Stimulated activated CD8-positive, alpha-beta memory T cell treated with anti-CD3 and anti-CD28 coated beads, Interleukin-12 subunit alpha, Interleukin-12 subunit beta, amount 100 ng/mL, for 24 hours (primary cell): ENCODE measurements around the gene SBNO2.
"Not testable (repeated sequence)": the region's sequence is repeated elsewhere in the genome, so short reads cannot be mapped to it uniquely, and the experiment has no call there.

Source experiments
- DNase-seq: peaks from one replicate; pipeline ENCODE4 v3.0.0-alpha.2; 2020; ENCODE audit errors: extremely low read depth

SBNO2 gene

DNA sequence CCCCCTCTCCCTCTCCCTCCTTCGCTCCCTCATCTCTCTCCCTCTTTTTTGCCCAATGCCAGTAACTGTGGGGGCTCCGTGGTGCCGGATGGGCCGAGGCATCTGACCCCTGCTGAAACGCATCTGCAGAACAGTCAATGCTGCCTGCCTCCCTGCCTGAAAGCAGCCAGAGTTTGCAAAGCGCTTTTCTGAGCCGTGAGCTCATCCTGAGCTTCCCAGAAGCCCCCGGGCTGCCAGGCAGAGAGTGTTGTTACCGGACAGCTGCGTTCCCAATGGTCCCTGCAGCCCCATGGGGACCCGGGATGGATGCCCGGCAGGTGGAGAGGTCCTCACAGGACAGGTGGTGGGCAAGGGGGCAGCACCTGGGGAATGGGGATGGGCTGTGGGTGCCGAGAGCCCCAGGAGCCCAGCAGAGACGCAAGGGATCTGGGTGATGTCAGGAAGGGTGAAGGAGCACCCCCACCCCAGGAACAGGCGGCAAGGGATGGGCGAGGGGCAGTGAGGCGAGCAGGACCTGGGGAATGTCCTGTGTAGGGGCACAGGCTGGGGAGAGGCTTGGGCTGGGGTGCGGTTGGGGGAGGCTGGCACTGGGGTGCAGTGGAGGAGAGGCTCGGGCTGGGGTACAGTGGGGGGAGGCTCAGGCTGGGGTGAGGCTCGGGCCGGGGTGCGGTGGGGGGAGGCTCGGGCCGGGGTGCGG, 37.3 kb downstream of the SBNO2 start:
- no peak for DNase-seq

DNA sequence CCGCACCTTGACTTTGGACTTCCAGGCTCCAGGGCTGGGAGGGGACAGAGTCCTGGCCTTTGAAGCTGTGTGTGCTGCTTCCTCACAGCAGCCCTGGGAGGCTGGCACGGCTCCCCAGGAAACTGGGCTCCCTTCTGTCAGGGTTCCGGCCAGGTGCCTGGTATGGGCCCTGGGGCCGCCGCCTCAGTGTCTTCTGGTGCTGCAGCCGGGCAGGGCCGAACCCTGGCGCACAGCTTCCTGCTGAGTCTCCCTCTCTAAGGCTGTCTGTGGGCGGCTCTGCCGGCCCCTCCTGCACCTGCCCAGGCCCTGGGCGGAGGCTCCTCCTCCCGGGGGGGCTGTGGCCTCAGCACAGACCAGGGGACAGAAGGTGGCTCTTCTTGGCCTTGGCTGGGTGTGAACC, 37.9 kb downstream of the SBNO2 start:
- no peak for DNase-seq

DNA sequence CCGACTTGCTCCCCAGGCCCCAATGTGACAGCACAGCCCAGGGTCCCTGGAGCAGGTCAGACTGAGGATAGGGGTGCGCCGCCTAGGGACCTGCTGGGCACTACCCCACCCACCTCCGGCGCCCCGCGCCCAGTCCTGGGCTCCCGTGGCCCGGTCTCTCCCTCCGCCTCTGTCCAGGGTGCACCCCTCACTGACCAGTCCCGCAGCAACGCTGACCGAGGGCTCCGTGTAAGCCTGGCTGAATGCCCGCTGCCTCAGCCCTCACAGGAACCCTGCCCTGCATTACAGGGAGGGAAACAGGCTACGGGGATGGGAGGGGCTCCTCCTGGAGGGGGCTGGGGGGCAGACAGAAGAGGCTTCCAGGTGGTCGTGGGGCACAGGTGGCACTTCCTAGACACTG, 38.6 kb downstream of the SBNO2 start:
- DNase-seq, result no peak

DNA sequence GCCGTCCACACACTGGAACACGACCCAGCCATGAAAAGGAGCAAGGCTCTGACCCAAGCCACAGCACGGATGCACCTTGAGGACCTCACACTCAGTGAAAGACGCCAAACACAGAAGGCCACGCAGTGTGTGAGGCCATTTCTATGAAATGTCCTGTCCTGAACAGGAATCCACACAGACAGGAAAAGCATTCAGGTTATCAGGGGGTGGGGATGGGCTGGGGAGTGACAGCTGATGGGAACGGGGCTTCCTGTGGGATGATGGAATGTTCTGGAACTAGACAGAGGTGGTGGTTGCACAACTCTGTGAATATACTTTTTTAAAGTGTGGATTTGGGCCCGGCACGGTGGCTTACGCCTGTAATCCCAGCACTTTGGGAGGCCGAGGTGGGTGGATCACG, 39.6 kb downstream of the SBNO2 start:
- DNase-seq, result no peak

DNA sequence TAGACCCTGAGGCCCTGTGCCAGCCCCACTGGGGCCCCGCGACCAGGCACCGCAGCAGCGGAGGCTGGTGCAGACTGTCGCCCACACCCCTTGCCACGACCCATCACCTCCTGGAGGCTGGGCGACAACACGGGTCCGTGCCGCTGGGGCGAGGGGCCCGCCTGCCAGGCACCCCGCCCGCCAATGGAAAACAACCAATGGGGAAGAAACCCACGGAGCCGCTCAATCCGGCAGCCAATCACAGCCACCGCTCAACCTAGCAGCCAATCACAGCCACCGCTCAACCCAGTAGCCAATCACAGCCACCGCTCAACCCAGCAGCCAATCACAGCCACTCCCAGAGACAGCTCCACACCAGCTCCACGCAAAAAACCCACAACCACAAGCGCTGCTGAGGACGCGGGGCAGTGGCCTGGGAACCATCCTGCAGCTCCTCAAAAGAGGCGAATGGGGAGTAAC, 40.6 kb downstream of the SBNO2 start:
- peak; percentile 56 for DNase-seq

DNA sequence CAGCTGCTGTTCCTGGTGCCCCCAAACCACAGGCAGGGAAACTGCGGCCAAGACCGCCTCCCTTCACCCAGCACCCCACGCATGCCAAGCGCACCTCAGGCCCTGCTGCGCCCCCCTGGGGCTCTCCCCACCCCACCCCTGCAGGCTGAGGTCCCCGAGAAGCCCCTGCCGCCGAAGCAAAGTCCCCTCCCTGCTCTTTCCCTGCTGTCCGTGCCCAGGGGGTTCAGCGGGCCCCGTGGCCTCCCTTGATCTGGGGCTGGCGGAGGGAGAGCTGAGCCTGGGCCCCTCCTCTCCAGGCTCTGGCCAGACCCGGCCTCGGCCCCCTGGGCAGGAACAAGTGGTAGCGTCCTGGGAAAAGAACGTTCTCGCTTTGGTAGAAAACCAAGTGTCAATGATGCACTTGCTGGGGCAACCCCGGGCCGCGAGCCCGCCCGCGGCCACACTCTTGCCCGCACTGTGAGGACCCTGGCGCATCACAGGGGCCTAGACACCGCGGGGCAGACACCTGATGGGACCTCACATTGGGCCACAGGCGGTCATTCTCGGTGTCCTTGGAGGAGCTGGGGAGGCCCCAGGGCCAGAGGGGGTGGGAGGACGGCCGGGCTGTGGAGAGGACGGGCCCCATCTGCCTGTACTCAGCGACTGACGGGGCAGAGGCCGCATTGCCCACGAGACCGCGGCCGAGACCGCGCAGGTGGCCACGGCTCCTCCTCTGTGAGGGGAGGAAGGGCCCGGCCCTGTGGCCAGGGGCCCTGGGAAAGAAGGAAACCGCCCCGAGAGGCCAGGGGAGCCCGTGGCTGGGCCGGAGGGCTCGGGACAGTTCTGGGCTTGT, 41.3 kb downstream of the SBNO2 start:
- no peak for DNase-seq

DNA sequence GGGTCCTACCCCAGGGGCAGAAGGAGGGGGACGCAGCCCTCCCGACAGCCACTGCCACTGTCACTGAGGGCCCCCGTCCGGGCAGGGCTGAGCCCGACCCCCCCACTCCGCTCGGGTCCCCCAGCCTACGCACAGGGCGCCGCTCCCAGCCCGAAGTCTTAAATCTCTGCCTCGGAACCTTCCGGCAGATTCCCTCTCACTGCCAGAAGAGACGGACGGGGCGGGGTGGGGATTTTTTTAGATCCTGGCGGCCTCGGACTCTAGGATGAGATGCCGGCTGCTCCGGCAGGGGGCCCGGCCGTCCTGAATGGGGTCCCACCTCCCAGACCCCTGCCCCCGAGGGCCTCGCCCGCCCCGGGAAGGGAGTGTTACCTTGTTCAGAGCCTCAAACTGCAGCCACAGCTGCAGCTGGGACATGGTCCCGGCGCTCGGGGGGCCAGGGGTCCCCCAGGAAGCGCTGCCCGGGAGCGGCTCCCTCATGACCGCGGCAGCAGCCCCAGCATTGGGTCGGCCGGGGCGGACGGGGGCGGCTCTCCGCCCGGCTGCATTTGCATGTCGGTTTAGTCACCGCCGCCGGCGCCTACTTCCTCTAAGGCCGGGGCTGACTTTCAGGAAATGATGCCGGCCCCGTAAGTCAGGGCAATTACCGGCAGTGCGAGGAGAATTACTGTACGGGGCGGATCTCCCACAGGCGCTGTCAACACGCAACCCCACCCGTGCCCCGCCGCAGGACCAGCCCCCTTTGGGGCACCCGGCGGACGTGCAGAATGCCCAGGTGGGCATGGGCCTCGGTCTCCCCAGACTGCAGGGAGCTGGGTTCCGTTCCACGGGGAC, 42.1 kb downstream of the SBNO2 start:
- peak; percentile 71 for DNase-seq

DNA sequence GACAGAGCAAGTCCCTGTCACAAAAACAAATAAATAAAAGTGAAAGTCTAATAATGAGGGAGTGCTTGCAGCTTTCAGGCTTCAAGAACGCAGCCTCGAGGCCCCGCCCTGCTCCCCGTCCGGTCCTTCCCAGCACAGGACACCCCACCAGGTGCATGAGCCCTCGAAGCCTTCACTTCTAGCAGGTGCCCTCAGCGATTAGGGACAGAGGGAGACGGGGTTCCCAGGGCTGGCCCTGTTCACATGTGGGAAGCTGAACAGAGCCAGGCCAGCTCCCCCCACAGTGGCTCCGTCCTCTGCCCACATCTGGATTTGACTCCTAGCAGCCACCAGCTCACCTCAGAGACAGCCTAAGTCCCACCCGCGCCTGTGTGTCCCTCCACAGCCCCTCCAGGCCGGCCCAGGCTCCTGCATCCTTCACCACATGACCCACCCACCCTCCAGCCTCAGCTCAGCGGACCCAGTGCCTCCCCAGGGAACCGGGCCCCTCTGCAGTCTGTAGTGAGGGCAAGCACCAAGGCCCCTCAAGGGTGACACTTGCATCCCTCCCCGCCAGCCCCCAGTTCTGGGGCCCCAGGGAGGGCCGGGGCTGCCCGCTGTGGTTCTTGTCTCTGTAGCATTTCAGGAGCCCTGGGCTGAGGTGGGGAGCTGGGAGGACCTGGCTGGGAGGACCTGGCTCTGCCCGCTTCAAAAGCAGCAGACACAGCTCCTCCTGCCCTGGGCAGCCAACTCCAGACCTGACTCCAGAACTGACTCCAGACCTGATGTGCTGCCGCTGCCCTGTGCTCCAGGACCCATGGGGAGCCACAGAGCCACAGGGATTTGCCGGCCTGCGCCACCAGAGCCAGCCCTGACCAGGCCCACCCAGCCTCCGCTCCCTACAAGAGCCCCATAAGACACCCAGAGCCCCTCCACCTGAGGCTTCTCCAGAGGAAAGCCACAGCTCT, 43.0 kb downstream of the SBNO2 start:
- DNase-seq, result no peak

DNA sequence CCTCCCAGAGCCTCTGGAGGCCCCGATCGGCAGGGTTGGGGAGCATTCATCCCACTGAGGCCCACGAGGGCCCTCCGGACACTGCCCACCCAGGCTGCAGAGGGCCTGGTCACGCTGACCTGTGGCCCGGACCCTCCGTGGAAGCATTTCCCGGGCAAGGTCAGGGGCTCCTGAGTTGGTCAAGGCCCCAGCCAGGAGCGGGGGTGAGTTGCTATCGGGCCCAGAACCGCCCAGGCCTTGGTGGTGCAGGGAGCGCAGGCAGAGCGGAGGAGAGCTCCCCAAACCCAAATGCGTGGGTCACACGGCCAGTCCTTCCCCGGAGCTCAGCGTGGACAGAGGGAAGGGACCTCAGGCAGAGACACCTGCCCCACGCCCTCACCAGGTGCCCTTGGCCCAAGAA, 44.5 kb downstream of the SBNO2 start:
- no peak for DNase-seq

DNA sequence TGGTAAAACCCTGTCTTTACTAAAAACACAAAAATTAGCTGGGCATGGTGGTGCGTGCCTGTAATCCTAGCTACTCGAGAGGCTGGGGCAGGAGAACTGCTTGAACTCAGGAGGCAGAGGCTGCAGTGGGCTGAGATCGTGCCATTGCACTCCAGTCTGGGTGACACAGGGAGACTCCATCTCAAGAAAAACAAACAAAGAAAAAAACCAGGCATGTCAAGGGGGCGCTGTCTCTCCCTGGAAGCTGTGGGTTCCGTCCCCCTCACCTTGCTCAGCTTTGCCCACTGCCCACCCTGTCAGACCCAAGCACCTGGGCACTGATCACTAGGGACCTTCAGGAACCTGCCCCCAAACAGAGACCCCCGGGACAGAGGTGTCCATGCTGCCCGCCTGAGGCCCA, 45.0 kb downstream of the SBNO2 start:
- DNase-seq, result not testable (repeated sequence)

DNA sequence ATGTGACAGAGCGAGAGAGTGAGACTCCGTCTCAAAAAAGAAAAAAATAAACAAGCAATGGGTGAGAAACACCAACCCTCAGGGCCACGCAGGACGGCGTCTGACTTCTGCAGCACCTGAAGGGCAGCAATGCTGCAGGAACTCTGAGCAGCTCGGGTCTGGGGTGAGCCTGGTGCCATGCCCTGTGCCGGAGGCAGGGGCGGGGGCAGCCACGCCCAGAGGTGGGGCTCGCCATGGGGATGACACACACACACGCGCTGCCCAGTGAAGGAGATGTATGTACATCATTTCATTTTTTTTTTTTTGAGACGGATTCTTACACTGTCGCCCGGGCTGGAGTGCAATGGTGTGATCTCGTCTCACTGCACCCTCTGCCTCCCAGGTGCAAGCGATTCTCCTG, 46.0 kb downstream of the SBNO2 start:
- DNase-seq, result no peak

DNA sequence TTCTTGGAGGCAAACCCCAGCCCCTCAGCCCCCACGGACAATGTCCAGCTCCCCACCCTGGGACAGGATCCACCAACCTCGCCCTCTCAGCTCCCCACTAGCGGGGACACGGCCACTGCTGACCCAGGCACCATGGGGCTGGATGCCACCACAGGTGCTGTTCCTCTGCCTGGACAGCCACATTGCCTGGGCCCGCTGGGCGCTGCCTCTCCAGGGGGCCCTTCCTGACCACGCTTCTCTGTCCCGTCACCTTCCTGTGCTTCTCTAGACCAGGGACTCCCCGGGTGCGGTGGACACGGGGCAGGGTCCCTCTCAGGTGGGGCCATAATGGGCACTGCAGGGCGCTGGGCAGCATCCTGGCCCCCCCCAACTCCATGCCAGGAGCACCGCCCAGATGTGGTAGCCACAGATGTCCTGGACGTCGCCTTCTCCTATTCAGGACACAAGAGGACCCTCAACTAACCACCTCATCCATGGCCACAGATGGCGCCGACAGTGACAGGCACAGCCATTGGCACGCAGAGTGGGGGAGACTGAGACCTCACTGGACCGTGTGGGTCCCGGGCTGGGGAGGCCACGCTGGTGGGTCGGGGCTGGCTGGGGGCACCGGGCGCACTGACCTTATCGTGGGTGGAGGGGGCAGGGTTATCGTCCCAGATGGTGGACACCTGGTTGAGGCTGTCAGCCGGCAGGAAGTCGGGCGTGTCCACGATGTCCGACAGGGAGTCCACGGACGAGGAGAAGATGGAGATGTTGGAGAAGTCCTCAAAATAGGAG, 46.9 kb downstream of the SBNO2 start:
- DNase-seq, result no peak

DNA sequence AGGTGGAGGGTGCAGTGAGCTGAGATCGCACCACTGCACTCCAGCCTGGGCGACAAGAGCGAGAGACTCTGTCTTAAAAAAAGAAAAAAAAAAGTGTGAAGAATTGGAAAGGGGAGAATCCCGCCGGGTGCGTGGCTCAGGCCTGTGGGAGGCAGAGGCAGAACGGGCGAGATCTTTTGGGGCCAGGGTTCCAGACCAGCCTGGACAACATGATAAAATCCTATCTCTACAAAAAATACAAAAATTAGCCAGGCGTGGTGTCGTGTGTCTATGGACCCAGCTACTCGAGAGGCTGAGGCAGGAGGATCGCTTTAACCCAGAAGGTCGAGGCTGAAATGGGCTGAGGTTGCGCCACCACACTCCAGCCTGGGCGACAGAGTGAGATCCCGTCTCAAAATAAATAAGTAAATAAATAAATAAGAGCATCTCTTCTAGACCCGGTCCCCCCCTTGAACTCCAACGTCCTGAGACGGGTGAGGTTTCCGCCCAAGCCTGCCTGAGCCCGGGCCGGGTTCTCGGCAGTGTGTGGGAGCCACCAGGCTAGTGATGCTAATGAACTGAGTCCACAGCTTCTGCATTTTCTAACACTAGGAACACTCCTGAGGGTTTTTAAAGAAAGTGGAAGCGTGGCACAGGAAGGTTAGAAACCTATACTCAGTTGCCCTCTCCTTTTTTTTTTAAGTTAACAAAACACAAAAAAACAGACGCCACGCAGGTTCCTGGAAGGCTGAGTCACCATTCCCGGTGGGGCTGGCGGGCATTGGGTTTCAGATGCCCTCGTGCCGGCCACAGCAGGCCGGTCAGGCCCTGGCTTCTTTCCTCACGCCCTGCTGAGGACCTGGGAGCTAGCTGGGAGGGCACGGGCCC, 48.2 kb downstream of the SBNO2 start:
- no peak for DNase-seq

DNA sequence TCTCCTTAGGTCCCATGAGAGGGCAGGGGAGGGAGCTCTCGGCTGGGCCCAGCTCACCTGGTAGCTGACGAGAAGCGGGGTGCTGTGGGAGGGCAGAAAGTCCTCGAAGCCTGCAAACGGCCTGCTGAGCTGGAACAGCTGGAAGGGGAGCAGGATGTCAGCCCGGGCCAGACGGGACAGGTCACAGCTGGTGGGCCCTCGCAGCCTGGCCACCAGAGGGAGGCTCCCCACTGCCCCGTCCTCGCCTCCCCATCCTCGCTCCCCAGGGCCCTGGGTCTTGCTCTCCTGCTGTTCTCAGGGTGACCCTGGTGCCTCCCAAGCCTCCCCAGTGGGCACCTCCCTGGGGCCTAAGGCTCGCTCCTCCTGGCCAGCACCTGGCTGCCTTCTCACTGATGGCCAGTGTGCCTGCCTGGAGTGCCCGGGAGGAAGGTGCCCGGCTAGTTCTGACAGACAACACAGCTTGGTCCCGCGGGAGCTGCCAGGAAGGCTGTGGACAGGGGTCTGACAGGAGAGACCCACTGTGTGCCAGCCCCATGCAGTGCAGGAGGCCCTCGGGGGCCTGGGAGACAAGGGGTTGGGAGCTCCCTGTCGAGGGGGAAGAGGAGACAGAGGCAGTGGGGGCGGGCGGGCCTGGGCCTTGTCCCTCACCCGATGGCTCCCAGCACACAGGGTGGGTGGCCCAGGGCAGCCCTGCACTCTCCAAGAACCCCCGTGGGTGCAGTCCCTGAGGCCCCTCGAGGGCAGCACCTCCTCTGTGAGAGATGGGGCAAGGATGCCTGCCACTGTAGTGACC, 50.0 kb downstream of the SBNO2 start:
- DNase-seq, result no peak

DNA sequence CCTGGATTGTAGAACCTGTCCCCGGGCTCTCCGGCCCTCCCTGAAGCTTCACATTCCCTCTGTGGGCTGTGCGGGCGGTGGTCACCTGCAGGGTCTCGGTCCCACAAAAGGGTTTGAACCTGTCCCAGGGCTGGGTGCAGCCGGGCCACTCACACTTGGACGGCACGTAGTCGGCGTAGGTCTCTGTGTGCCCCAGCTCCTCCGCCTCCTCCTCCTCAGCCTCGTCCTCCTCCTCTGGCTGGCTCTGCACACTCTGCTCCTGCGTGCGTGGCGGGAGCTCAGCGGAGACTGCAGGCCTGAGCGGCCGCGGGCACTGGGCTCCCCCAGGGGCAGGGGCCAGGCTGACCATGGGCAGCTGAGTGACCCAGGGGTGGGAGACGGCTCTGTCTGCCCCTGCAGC, 50.7 kb downstream of the SBNO2 start:
- no peak for DNase-seq

DNA sequence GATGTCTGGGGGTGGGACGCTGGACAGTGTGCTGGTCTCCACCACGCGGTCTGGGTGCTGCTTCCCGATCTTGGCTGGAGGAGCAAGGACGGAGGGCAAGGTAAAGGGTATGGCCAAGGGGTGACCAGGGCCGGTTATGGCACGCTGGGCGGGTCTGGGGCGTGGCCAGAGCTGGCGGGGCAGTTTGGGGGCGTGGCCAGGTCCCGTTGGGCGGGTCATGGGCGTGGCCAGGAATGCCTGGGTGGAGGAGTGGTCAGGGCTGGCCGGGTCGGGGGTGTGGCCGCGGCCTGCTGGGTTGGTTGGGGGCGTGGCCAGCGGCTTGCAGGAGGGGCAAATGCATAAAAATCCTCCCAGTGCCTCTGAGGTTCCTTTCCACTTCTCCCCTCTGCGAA, 51.1 kb downstream of the SBNO2 start:
- no peak for DNase-seq

DNA sequence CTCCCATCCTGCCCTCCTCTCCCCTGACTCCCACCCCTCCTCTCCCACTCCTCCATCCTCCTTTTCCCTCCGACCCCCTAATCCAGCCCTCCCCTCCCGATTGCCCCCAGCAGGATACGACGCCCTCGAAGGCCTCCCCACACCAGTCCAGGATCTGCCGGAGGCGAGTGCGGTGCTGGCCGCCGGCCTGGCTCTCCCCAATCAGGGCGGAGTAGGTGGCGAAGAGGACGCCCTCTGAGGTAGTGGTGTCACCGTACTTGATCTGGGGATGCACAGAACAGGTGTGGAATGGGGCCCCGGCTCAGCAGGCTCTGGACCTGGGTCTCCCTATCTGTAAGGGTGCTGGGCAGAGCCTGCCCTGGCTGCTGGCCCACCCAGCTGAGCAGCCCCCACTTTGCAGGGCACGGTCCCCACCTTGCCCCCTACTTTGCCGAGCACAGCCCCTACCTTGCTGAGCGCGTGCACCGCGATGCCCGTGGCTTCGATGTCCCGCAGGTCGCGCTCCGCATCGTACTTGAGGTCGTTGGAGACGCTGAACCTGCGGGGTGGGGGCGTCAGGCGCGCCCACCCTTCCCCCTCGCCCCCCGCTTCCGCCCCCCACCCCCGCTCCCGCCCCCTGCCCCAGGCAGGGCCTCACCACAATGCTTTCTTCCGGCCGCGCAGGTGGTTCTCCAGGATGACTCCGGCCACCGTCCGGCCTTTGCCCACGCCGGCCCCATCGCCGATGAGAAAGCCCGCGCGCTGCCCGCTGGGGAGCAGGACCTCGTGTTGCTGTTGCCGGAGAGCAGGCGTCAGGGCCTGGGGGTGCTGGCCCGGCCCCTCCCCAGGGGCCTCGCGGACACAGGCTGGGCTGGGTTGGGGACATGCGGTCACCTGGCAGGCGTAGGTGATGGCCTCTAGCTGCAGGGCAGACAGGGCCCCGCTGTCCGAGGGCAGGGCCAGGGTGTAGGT, 51.8 kb downstream of the SBNO2 start:
- no peak for DNase-seq

DNA sequence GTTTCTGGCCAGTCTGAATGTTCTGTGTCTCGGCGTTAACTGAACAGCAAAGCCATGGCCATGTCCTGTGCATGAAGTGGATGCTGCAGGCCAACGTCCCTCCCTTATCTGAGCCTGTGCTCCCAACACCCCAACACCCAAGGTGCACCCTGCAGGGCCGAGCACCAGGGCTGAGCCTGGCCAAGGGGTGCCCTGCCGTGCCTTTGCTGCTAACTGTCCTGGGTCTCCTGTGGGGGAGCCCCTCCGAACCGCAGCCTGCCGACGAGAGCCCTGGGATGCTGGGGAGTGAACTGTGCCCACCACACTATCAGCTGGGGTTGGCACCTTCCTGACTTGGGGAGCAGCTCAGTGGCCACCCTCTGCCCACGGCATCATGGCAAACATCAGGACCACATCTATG, 52.7 kb downstream of the SBNO2 start:
- no peak for DNase-seq
